Stimulated activated CD4-positive, alpha-beta T cell treated with anti-CD3 and anti-CD28 coated beads, Interleukin-15, amount 100 ng/mL, for 24 hours (primary cell): ENCODE results near the gene TRAPPC10.

Experiments
- DNase-seq: peaks from one replicate; pipeline ENCODE4 v3.0.0-alpha.2; 2020

TRAPPC10 gene

GRCh38 chr21:44043613-44044012 lies 31.5 kb downstream of the TRAPPC10 start:
- no peak for DNase-seq

DNA sequence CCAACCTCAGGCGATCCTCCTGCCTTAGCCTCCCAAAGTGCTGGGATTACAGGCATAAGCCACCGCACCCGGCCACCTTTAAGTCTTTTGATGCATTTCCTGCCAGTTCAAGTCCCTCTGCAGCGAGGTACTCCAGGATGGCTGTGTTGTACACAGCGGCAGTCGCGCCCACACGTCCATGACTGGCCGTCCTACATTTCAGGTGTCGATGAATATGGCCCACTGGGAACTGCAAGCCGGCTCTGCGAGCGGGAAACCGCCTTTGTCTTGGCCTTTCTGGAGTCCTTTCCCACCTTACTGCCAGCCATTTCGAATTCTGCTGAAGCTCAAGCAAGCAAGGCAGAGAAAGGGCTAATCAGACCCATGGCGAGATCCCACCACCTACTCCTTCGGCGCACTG lies 34.6 kb downstream of the TRAPPC10 start:
- DNase-seq = no peak

DNA sequence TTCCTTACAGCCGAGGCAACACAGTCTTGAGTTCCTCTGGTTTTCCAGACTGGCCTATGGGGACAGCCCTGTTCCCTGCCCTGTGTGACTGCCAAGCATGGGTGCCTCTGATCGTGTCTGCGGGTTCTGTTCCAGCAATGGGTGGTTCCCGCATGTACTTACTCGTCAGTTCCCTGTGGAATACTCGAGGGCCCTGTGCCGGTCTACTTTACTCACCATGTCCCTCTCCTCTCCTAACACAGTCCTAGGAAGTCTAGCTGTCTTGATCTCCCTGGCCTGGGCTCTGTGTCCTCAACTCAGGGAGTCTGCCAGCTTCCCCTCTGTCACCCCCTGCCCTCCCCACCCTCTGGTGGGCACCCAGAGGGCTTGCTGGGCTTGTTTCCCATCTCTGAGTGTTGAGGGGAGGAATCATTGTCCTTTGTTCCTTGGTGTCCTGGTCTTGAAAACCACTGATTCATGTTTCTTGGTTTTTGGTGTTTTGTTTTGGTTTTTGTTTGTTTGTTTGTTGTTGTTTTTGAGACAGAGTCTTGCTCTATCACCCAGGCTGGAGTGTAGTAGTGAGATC lies 36.0 kb downstream of the TRAPPC10 start:
- DNase-seq = no peak

DNA sequence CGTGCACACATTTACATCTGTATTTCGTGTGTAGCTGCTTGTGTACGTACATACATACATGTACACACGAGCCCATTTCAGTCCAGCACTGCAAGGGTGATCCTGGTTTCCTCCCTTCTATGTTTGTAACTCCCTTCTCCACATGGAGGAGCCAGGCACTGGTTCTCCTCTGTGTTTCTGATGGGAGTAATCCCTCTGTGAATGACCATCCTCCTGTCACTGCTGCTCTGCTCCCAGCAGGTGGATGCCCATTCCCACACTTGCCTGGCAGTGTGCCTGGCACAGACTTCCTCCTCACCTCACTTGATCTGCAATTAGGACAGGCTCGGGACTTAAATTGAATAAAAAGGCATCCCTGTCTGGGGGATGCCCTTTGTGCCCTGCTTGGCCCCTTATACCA lies 37.1 kb downstream of the TRAPPC10 start:
- no peak for DNase-seq

DNA sequence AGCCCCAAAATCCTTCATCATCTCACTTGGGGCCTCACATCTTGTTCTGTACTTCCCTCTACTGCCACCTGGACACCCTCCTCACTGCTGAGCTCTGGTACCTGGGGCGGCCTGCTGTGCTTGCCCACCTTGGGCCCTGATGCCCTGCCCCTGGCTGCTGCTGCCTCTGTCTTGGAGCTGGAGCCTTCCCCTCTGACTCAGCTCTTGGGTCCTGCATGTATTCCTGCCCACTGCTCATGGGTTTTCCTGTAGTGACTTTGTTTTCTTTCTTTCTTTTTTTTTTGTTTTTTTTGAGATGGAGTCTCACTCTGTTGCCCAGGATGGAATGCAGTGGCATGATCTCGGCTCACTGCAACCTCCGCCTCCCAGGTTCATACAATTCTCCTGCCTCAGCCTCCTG lies 37.5 kb downstream of the TRAPPC10 start:
- no peak for DNase-seq

DNA sequence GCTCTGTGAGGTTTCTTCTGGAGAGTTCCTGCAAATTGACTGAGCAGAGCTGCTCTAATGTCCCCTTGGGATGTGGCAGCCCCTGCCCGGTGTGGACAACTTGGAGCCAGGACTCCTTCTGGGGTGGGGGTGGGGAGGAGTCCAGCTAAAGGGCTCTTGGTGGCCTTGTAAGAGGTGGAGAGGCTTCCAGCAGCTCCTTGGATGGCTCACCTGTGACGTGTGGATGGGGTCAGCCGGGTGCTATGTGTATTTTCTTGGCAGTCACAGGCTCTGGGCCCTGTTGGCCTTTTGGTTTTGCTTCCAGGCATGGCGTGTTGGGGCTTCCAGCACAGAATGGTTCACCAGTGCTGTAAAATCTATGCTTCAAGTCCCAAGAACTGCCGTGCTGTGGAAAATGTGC lies 38.2 kb downstream of the TRAPPC10 start:
- DNase-seq = no peak

GRCh38 chr21:44051462-44051941 lies 39.4 kb downstream of the TRAPPC10 start:
- DNase-seq = no peak

DNA sequence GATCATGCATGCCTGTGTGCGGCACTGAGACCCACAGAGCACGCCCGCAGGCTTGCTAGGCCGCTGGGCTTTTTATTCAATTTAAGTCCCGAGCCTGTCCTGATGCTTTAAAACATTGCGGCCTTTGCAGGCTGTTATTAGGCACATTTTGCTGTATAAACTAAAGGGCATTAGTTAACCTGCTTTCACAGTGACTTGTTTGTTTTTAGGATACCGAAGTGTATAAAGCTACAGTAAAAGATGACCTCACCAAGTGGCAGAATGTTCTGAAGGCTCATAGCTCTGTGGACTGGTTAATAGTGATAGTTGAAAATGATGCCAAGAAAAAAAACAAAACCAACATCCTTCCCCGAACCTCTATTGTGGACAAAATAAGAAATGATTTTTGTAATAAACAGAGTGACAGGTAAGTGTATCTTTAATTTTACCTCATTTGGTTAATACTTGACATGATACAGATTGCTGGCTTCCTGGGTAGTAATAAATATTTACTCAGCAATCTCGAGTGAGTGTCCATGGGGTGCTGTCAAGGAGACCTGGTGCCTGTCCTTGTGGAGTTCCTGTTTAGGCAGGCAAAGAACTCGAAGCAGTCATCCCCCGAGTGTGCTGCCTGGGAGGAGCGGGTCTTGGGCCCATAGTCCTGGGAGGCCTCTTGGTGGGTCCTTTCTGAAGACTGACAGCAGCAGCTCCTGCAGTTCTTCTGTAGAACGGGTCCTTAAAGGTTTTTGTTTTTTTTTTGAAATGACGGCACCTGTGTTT lies 40.1 kb downstream of the TRAPPC10 start:
- DNase-seq = no peak

- DNase-seq = no peak
These were observed 40.7 kb downstream of the TRAPPC10 start for GRCh38 chr21:44052830-44053226.

GRCh38 chr21:44053567-44053966 lies 41.5 kb downstream of the TRAPPC10 start:
- no peak for DNase-seq

DNA sequence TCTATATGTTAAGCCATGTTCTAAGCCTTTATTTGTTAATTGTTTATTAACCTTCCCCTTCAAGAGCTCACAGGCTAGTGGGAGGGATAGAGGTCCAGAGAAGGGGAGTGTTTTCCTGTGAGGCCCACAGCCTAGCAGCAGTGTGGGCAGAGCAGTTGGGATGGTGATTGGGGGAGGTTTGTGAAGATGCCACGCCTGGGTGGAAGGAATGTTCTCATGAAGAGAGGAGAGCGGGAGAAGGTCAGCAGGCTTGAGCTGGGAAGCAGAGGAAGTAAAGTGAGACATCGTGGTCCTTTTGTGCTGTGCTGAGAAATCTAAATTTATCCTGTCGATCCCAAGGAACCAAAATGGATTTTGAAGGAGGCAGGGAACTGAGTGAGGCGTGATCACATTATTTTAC lies 42.6 kb downstream of the TRAPPC10 start:
- no peak for DNase-seq

DNA sequence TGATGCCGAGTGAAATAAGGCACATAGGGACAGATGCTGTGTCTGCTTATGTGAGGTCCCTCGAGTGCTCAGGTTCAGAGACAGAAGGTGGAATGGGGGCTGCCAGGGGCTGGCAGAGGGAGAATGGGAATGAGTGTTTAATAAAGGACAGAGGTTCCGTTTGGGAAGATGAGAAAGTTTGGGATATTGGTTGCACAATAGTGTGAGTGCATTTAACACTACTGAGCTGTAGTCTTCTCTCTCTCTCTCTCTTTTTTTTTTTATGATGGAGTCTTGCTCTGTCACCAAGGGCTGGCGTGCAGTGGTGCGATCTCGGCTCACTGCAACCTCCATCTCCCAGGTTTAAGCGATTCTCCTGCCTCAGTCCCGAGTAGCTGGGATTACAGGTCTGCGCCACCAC lies 44.9 kb downstream of the TRAPPC10 start:
- no peak for DNase-seq

DNA sequence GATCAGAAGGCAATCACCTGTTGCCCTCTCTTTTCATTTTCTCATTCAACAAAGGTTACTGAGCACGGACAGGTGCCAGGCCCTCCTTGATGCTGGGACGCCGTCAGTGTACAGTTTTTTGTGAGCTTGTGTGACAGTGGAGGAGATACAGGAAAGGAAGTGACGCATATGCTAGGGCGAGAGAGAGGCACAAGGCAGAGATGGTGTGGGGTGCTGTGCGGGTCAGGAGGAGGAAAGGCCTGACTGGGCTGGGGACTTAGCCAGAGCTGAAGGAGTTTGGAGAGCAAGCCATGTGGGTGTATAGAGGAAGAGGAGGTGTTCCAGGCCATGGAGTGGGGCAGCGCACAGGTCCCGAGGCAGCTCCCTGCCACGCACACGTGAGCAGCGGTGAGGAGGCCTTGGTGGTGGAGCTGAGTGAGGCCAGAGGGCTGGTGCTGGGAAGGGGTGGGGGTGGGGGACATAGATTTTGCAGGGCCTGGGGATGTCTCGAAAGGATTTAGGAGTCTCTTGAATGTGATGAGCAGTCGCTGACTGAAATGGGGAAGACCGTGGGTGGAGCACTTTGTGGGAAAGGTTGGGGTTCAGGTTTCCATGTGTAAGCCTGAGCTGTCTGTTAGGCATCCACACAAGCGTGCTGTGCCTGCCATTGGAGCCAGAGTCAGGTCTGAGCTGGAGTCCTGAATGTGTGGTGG lies 46.0 kb downstream of the TRAPPC10 start:
- DNase-seq = peak; percentile 74

GRCh38 chr21:44058652-44058964 lies 46.5 kb downstream of the TRAPPC10 start:
- no peak for DNase-seq

GRCh38 chr21:44058981-44059380 lies 46.9 kb downstream of the TRAPPC10 start:
- no peak for DNase-seq

DNA sequence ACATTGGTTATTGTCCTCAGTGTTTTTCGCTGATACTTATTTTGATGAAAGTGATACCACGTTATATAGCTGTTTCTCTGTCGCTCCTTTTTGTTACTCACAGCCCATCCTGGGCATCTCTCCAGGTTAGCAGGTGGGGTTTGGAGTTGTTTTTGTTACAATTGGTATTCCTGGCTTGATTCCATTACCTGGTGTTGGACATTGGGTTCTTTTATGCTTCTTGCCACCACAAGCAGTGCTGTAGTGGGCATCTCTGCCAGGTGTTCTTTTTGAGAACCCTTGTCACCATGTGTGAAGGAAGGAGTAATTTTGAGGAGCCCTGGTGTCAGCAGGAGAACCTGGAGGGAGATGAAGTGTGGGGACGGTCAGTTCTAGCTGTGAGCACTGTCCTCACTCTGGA lies 47.6 kb downstream of the TRAPPC10 start:
- no peak for DNase-seq

GRCh38 chr21:44062380-44062779 lies 50.3 kb downstream of the TRAPPC10 start:
- no peak for DNase-seq

GRCh38 chr21:44063151-44063912 lies 51.2 kb downstream of the TRAPPC10 start:
- no peak for DNase-seq

GRCh38 chr21:44064852-44065403 lies 52.8 kb downstream of the TRAPPC10 start:
- no peak for DNase-seq

DNA sequence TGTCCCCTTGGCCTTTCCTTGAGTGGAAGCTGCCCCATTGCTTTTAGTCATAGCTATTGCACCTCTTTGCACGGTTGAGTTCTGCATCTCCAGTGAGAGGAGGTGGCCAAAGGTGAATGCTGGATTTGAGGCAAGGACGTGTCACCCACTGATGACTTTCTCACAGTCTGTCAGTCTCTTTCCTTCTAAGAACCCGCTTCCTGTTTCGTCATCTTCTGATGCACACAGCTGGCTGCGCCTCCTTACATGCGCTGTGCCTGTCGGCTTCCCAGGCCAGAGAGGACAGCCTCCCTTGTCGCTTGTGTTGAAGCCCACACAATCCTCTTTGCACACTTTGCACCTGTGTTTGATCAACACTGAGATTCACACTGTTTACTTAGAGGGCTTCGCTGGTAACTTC lies 53.3 kb downstream of the TRAPPC10 start:
- DNase-seq = peak; percentile 80

DNA sequence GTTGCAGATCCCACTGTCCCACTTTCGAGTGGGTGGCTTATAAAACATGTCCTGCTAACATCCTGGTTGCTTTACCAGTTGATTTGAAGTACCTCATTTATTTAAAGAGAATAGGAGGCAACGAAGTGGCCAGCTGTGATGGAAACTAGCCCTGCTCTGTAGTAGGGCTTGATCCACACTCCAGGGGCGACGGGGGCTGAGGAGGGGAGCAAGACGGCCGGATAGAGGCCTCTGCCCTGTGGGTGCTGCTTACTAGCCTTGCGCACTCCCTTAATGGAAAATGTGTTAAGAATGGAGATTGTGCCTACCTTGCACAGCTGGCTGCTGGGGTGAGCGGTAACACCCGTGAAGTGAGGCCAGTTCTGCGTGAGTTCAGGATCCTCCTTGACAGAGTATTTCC lies 54.0 kb downstream of the TRAPPC10 start:
- DNase-seq = no peak

DNA sequence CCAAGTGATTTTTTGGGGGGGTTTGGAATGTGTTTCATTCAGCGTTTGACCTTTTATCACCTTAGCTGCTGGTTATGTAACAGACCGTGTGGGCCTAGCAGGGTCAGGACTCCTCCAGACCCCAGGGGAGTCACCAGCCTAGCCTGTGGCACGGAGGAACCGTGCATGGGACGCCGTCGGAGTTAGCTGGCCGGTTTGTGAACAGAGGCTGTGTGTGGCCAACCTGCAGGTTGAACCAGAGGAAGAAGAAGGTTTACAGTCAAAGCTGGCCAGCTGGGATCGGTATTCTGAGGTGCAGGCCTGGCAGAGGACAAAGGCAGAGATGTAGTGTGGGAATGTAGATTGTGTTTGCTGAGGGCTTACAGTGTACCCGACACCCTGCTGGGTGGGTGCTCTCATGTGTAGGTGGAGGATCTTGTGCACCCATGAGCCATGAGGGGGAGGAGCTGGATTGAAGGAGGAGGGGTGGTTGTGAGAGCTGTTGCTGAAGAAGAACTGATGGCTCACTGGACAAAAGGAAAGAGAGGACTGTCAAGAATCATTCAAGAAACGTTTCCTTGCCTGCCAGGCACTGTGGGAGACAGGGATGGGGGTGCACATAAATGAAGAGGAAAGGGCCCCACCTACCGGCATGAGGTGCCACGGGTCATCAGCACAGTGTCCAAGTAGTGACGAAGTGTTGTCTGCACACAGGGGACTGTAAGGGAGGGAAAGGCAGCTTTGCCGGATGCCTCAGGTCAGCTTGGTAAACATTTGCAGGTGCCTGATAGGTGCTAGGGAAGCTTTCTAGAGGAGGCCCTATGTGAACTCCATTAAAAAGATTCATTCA lies 55.1 kb downstream of the TRAPPC10 start:
- no peak for DNase-seq
